ENCODE results near the gene BAHD1.

The BAHD1 gene

GRCh38 chr15:40424483-40425115 is 16.2 kb upstream of the BAHD1 start:
- no peak for DNase-seq (ENCODE audit: low spot score)

- no peak for DNase-seq (ENCODE audit: low spot score)
Observed at GRCh38 chr15:40425681-40426080, 15.1 kb upstream of the BAHD1 start.

- DNase-seq (ENCODE audit: low spot score): no peak
Observed at GRCh38 chr15:40427188-40427587, 13.6 kb upstream of the BAHD1 start.

- DNase-seq (ENCODE audit: low spot score): no peak
Observed at GRCh38 chr15:40428185-40428584, 12.6 kb upstream of the BAHD1 start.

GRCh38 chr15:40429068-40429710 is 11.6 kb upstream of the BAHD1 start:
- DNase-seq (ENCODE audit: low spot score): no peak

GRCh38 chr15:40430271-40430805 is 10.4 kb upstream of the BAHD1 start:
- no peak for DNase-seq (ENCODE audit: low spot score)

- no peak for DNase-seq (ENCODE audit: low spot score)
Observed at GRCh38 chr15:40435023-40435709, 5.6 kb upstream of the BAHD1 start.

- DNase-seq (ENCODE audit: low spot score): no peak
Observed at GRCh38 chr15:40435710-40436089, 5.1 kb upstream of the BAHD1 start.

- no peak for DNase-seq (ENCODE audit: low spot score)
Observed at GRCh38 chr15:40436116-40436891, 4.4 kb upstream of the BAHD1 start.

- no peak for DNase-seq (ENCODE audit: low spot score)
Observed at GRCh38 chr15:40436892-40437751, 3.6 kb upstream of the BAHD1 start.

- no peak for DNase-seq (ENCODE audit: low spot score)
Observed at GRCh38 chr15:40437752-40438687, 2.7 kb upstream of the BAHD1 start.

- DNase-seq (ENCODE audit: low spot score): no peak
Observed at GRCh38 chr15:40438712-40439111, 2.0 kb upstream of the BAHD1 start.

- peak; percentile 21 for DNase-seq (ENCODE audit: low spot score)
Observed at GRCh38 chr15:40439461-40439959, 1.2 kb upstream of the BAHD1 start.

GRCh38 chr15:40439960-40440742 is 602 bp upstream of the BAHD1 start:
- peak; percentile 29 for DNase-seq (ENCODE audit: low spot score)

GRCh38 chr15:40441565-40442531 is 1.1 kb downstream of the BAHD1 start:
- no peak for DNase-seq (ENCODE audit: low spot score)

GRCh38 chr15:40443255-40443654 is 2.5 kb downstream of the BAHD1 start:
- DNase-seq (ENCODE audit: low spot score): no peak

- DNase-seq (ENCODE audit: low spot score): no peak
Observed at GRCh38 chr15:40443846-40444245, 3.1 kb downstream of the BAHD1 start.

GRCh38 chr15:40444736-40445135 is 4.0 kb downstream of the BAHD1 start:
- no peak for DNase-seq (ENCODE audit: low spot score)

Data from putamen (tissue), 1 donor.